Spleen (tissue), 11 donors: ENCODE measurements around the gene CCNI2. TPM values are rescaled to one million over a fixed set of nuclear protein-coding genes. Genes with fewer than 3 reads are reported as not detected.

Experiments used
- DNase-seq: peaks from one replicate; pipeline ENCODE4 v3.0.0-alpha.2; 2020
- H3K27ac ChIP-seq, 8 donors: fragments of 200-600 bp; sonication (generic) in 7 of 8; 1 replicate in 4 of 8; 2 replicates in 4 of 8; pipeline versions ENCODE4 v1.5.0 to v1.8.0; 2016 to 2021; ENCODE audit warnings: inconsistent platforms in 4 of 8, mild to moderate bottlenecking in 4 of 8, moderate library complexity in 1 of 8
- H3K27me3 ChIP-seq, 7 donors: fragments of 200-600 bp; sonication (generic) in 6 of 7; replicated peaks in 1 of 7; 1 replicate in 4 of 7; 2 replicates in 3 of 7; pipeline versions ENCODE4 v1.5.0 to v1.8.0; 2016 to 2021; ENCODE audit warnings: inconsistent platforms in 3 of 7, mild to moderate bottlenecking in 1 of 7
- H3K36me3 ChIP-seq, 6 donors: fragments of 200-600 bp; sonication (generic) in 5 of 6; 1 replicate in 4 of 6; 2 replicates in 2 of 6; pipeline versions ENCODE4 v1.5.0 to v1.8.0; 2016 to 2021; ENCODE audit warnings: inconsistent platforms in 2 of 6
- H3K4me1 ChIP-seq, 6 donors: fragments of 200-600 bp; sonication (generic) in 5 of 6; 1 replicate in 3 of 6; 2 replicates in 3 of 6; pipeline versions ENCODE4 v1.5.0 to v1.8.0; 2016 to 2021; ENCODE audit warnings: inconsistent platforms in 3 of 6
- H3K4me3 ChIP-seq, 8 donors: fragments of 200-600 bp; sonication (generic) in 7 of 8; 1 replicate in 4 of 8; 2 replicates in 4 of 8; pipeline versions ENCODE4 v1.5.0 to v1.8.0; 2016 to 2021; ENCODE audit warnings: inconsistent platforms in 4 of 8, mild to moderate bottlenecking in 4 of 8, moderate library complexity in 2 of 8
- H3K9me3 ChIP-seq, 8 donors: fragments of 200-600 bp; sonication (generic) in 7 of 8; 1 replicate in 4 of 8; 2 replicates in 4 of 8; pipeline versions ENCODE4 v1.5.0 to v1.8.0; 2016 to 2021; ENCODE audit warnings: inconsistent platforms in 4 of 8
- CTCF ChIP-seq, 11 experiments: fragments of 200-600 bp in 7 of 11; fragments of 450-650 bp in 4 of 11; sonication (generic) in 4 of 11; IDR thresholded peaks in 8 of 11; conservative IDR thresholded peaks in 3 of 11; 1 replicate in 7 of 11; 2 replicates in 4 of 11; pipeline versions ENCODE4 v1.4.0 to v1.8.0; 2016 to 2021; ENCODE audit warnings: antibody characterized with exemption in 11 of 11, inconsistent platforms in 4 of 11, mild to moderate bottlenecking in 1 of 11
- POLR2A ChIP-seq, 3 donors: fragments of 450-650 bp; IDR thresholded peaks; one replicate each; pipeline ENCODE4 v1.5.1; 2017; ENCODE audit warnings: antibody characterized with exemption in 3 of 3, mild to moderate bottlenecking in 1 of 3
- POLR2AphosphoS5 ChIP-seq, 3 donors: sonication (generic); formaldehyde crosslinking; IDR thresholded peaks; one replicate each; pipeline ENCODE4 v1.5.1; 2017; ENCODE audit warnings: antibody characterized with exemption in 3 of 3
- WGBS, 5 donors: extraction: QIAGEN DNeasy Blood & Tissue Kit in 3 of 5; methylation state at CpG; one replicate each; pipeline versions ENCODE4 v1.1.5 to v1.1.7; 2013 to 2018; 5-methylcytosine and 5-hydroxymethylcytosine counted together
- intact Hi-C: fragments of 100-400 bp; cut with DNase I; formaldehyde crosslinking; loops from one replicate; pipeline ENCODE4 v1.15.0; 2023; ENCODE audit warnings: low total_unique reads
- polyA plus RNA-seq, 3 donors: library from polyadenylated mRNA; stranded (reverse); fragments of 200-250 nt; gene quantifications; one replicate each; pipeline ENCODE4 v1.2.1, GENCODE V29; 2013
- total RNA-seq, 7 donors: library from RNA; depleted of rRNA in 3 of 7; stranded (reverse); fragments of >200 nt in 3 of 7; fragmentation: NEBNext Ultra II Directional in 4 of 7; extraction: Animal tissue kit (Norgen Biotek cat#: 25700) in 4 of 7; gene quantifications; one replicate each; pipeline versions ENCODE4 v1.1.0 to v1.2.1, GENCODE V29; 2016 to 2021
- donor health status: healthy with polysubstance abuse.
- donor health status: DM: no; HTN: no; CAD: no; lungs with moderate emphysema.
- donor health status: DM: no; HTN: no; CAD: no.
- donor health status: Bipolar disorder and iron deficiency.
- donor health status: healthy.
- donor health status: DM: no; HTN: no; CAD: no.
- donor health status: DM: yes; HTN: yes; CAD: no.

The CCNI2 gene
- total and polyA plus RNA-seq, 10 donors: 0.19 to 5.2 (median 0.98) TPM

- 89 to 96% (median 95%) methylated on average over 5 of the region's 5 CpGs for WGBS, 5 donors
These were observed 9.3 kb downstream of the CCNI2 start for GRCh38 chr5:132756542-132756941.

GRCh38 chr5:132758451-132758850 lies 11.2 kb downstream of the CCNI2 start:
- Histone ChIP-seq H3K27me3 (no peaks in the 10 kb centered on the region), H3K36me3 (peaks cover 0 to 67% (median 13%) of the 10 kb centered on the region in 6 donors), H3K27ac (no peak overlapping the region), H3K4me1 (no peaks in the 10 kb centered on the region), H3K9me3 (no peaks in the 10 kb centered on the region), H3K4me3 (no peak overlapping the region)
- TF ChIP-seq POLR2AphosphoS5 (IDR thresholded peaks at IDR 0.05) (no peak), POLR2A (IDR thresholded peaks at IDR 0.05) (no peak), CTCF (IDR thresholded peaks at IDR 0.05 in 8 of 11, conservative IDR thresholded peaks at IDR 0.05 in 3 of 11) (no peak)
- 88 to 97% (median 94%) methylated on average over 13 of the region's 13 CpGs for WGBS, 5 donors
- DNase-seq: no peak
- intact Hi-C loops: no loop called here

More at GRCh38 chr5:132756542-132756941, 9.3 kb downstream of the CCNI2 start:
- H3K4me1 ChIP-seq: no peaks in the 10 kb centered on the region
- H3K4me3 ChIP-seq: no peak overlapping the region
- no peak overlapping the region for H3K27ac ChIP-seq
- H3K27me3 ChIP-seq: no peaks in the 10 kb centered on the region
- DNase-seq: no peak
- intact Hi-C loops: no loop called here
- H3K9me3 ChIP-seq: no peaks in the 10 kb centered on the region
- H3K36me3 ChIP-seq: peaks cover 0 to 48% (median 11%) of the 10 kb centered on the region in 6 donors
- no peak for TF ChIP-seq CTCF (IDR thresholded peaks at IDR 0.05 in 8 of 11, conservative IDR thresholded peaks at IDR 0.05 in 3 of 11)
- no peak for TF ChIP-seq POLR2AphosphoS5 (IDR thresholded peaks at IDR 0.05)

- no peaks in the 10 kb centered on the region for H3K9me3 ChIP-seq
- intact Hi-C loops: no loop called here
- 92 to 97% (median 93%) methylated on average over 12 to 13 of the region's 13 CpGs for WGBS, 5 donors
- no peak for TF ChIP-seq POLR2AphosphoS5 (IDR thresholded peaks at IDR 0.05)
- TF ChIP-seq POLR2A (IDR thresholded peaks at IDR 0.05): no peak
- TF ChIP-seq CTCF (IDR thresholded peaks at IDR 0.05 in 8 of 11, conservative IDR thresholded peaks at IDR 0.05 in 3 of 11): no peak
- no peak overlapping the region for H3K27ac ChIP-seq
- H3K4me1 ChIP-seq: no peaks in the 10 kb centered on the region
- peaks cover 0 to 76% (median 21%) of the 10 kb centered on the region in 6 donors for H3K36me3 ChIP-seq
- H3K4me3 ChIP-seq: no peak overlapping the region
- no peak for DNase-seq
- no peaks in the 10 kb centered on the region for H3K27me3 ChIP-seq
These were observed 12.2 kb downstream of the CCNI2 start for GRCh38 chr5:132759114-132760048.

GRCh38 chr5:132760049-132760420 lies 12.8 kb downstream of the CCNI2 start:
- H3K4me1 ChIP-seq: no peaks in the 10 kb centered on the region
- intact Hi-C loops: no loop called here
- no peak for TF ChIP-seq POLR2A (IDR thresholded peaks at IDR 0.05)
- no peak for TF ChIP-seq CTCF (IDR thresholded peaks at IDR 0.05 in 8 of 11, conservative IDR thresholded peaks at IDR 0.05 in 3 of 11)
- no peak for TF ChIP-seq POLR2AphosphoS5 (IDR thresholded peaks at IDR 0.05)
- H3K4me3 ChIP-seq: no peak overlapping the region
- H3K9me3 ChIP-seq: no peaks in the 10 kb centered on the region
- no peak overlapping the region for H3K27ac ChIP-seq
- H3K27me3 ChIP-seq: no peaks in the 10 kb centered on the region
- no peak for DNase-seq
- 94 to 97% (median 95%) methylated on average over 9 to 12 of the region's 12 CpGs for WGBS, 5 donors
- peaks cover 0 to 83% (median 23%) of the 10 kb centered on the region in 6 donors for H3K36me3 ChIP-seq
